ENCODE data around the gene WDR20. TPM values are rescaled to one million over a fixed set of nuclear protein-coding genes. Genes with fewer than 3 reads are reported as not detected.

The WDR20 gene
- total and polyA plus RNA-seq, 2 of the 8 experiments (the other 6 are each of a cell fraction or from before 2014, with no cell fraction given) = 11.2 to 26.7 TPM

DNA sequence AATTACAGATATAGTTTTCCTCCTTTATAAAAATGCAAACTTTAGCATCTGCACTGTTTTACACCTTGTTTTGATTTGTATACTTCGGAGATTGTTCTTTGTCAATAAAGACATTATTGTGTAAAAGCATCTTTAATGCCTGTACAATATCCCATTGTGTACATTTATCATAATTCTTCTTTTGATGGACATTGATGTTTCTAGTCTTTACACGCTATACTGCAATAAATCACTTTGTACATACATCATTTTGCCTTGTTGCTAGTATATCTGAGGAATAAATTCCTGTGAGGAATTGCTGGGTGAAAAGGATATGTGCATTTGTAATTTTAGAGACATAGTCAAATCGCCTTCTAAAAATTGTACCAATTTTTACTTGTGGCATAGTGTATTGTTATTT, 30.4 kb downstream of the WDR20 start:
- H3K18ac ChIP-seq (ENCODE audit: extremely low read depth, low read length) = no peak overlapping the region
- no peak for FAIRE-seq
- 92% methylated on average over 3 of the region's 3 CpGs; no CpG with 5 or more reads in 1 of the 2 experiments for WGBS, 2 experiments (ENCODE audit: extremely low coverage in 1 of 2, insufficient coverage in 1 of 2, insufficient read length in 1 of 2, insufficient replicate concordance in 2 of 2, low coverage in 1 of 2, low lambda C conversion rate in 2 of 2, missing lambda C conversion rate in 1 of 2)

More for the DNA sequence above, 30.4 kb downstream of the WDR20 start:
- Histone ChIP-seq H3K79me1 (ENCODE audit: low read depth, low read length) (peaks cover under 1% of the 10 kb centered on the region), H2BK20ac (ENCODE audit: low read length) (no peak overlapping the region), H2BK12ac (ENCODE audit: low read depth, low read length) (no peak overlapping the region), H3K4me3 (ENCODE audit: extremely low read depth in 1 of 4, insufficient read depth in 2 of 4, low read depth in 3 of 4, low read length in 4 of 4) (no peak overlapping the region), H2AK5ac (ENCODE audit: low read depth, low read length) (no peak overlapping the region), H3K4ac (replicated peaks; ENCODE audit: insufficient read length, low read depth, low read length) (no peak overlapping the region), H4K5ac (ENCODE audit: insufficient read length, low read depth, low read length) (no peak overlapping the region), H2AFZ (ENCODE audit: low read length) (no peak overlapping the region), H3K9me3 (ENCODE audit: insufficient read depth in 2 of 2, low read depth in 1 of 2, low read length in 1 of 2) (peaks cover 0 to 4% of the 10 kb centered on the region in 2 experiments; a peak in 1 of 4 replicates), H3K23ac (ENCODE audit: insufficient read length) (no peak overlapping the region), H3K27me3 (replicated peaks in 1 of 4; ENCODE audit: control insufficient read depth in 3 of 4, extremely low read depth in 1 of 4, insufficient read depth in 3 of 4, low read length in 3 of 4) (no peaks in the 10 kb centered on the region), H4K91ac (replicated peaks; ENCODE audit: insufficient read length, low read length) (no peak overlapping the region), H3K56ac (replicated peaks; ENCODE audit: insufficient read length, low read depth, low read length) (no peak overlapping the region), H3K79me2 (ENCODE audit: control insufficient read depth in 1 of 2, insufficient read depth in 2 of 2, low read length in 2 of 2) (peaks cover 0 to 56% of the 10 kb centered on the region in 2 experiments; a peak in 2 of 4 replicates), H2BK15ac (ENCODE audit: low read length) (no peak overlapping the region), H2BK120ac (replicated peaks; ENCODE audit: low read depth, low read length) (no peak overlapping the region), H2BK5ac (ENCODE audit: low read depth, low read length) (no peak overlapping the region), H4K20me1 (replicated peaks in 1 of 2; ENCODE audit: control insufficient read depth in 1 of 2, insufficient read depth in 2 of 2, low read length in 2 of 2) (peaks cover 0 to 2% of the 10 kb centered on the region in 2 experiments), H3K23me2 (ENCODE audit: low read depth, low read length) (no peaks in the 10 kb centered on the region), H3K36me3 (ENCODE audit: control insufficient read depth in 2 of 4, insufficient read depth in 4 of 4, low read length in 3 of 4) (no peaks in the 10 kb centered on the region; a peak in 1 of 8 replicates), H3K27ac (ENCODE audit: low read depth, low read length) (no peak overlapping the region), H3K4me1 (replicated peaks in 1 of 4; ENCODE audit: control insufficient read depth in 3 of 4, insufficient read depth in 4 of 4, low read length in 3 of 4) (no peaks in the 10 kb centered on the region), H3K14ac (ENCODE audit: insufficient read length) (no peak overlapping the region), H3K9ac (replicated peaks in 1 of 4; ENCODE audit: extremely low read depth in 1 of 4, low read depth in 3 of 4, low read length in 3 of 4) (no peak overlapping the region), H3K4me2 (ENCODE audit: insufficient read depth in 1 of 2, low read depth in 2 of 2, low read length in 2 of 2) (no peak overlapping the region), H4K8ac (ENCODE audit: extremely low read depth, insufficient read depth, low read length) (no peak overlapping the region)
- ChIA-PET POLR2A (ENCODE audit: partially characterized antibody) (interaction anchor here (1.4 kb wide), 1 partner anchor 82 kb away, joined by 5 read pairs; no protein-coding TSS in a partner anchor), CTCF (ENCODE audit: partially characterized antibody) (no interaction called here)
- no peak for DNase-seq (ENCODE audit: low read depth in 1 of 2, low spot score in 2 of 2)
- TF ChIP-seq RFX5 (IDR thresholded peaks at IDR 0.05; ENCODE audit: borderline replicate concordance, low read depth, low read length) = no peak
- TF ChIP-seq, protein P1, sequence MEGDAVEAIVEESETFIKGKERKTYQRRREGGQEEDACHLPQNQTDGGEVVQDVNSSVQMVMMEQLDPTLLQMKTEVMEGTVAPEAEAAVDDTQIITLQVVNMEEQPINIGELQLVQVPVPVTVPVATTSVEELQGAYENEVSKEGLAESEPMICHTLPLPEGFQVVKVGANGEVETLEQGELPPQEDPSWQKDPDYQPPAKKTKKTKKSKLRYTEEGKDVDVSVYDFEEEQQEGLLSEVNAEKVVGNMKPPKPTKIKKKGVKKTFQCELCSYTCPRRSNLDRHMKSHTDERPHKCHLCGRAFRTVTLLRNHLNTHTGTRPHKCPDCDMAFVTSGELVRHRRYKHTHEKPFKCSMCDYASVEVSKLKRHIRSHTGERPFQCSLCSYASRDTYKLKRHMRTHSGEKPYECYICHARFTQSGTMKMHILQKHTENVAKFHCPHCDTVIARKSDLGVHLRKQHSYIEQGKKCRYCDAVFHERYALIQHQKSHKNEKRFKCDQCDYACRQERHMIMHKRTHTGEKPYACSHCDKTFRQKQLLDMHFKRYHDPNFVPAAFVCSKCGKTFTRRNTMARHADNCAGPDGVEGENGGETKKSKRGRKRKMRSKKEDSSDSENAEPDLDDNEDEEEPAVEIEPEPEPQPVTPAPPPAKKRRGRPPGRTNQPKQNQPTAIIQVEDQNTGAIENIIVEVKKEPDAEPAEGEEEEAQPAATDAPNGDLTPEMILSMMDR (IDR thresholded peaks at IDR 0.05; ENCODE audit: control extremely low read depth in 1 of 3, insufficient read depth in 1 of 3, low read depth in 1 of 3, low read length in 3 of 3) = no peak
- TF ChIP-seq CBX5 (IDR thresholded peaks at IDR 0.05; ENCODE audit: low read depth, low read length) = no peak
- no peak for TF ChIP-seq MAFK (IDR thresholded peaks at IDR 0.05; ENCODE audit: low read depth, low read length)
